Neuronal stem cell (in vitro differentiated cells): ENCODE data around the gene ABHD14A.

Experiments used
- DNase-seq: peaks from one replicate; pipeline ENCODE4 v3.0.0-alpha.2; 2013; ENCODE audit warnings: low spot score
- H2AFZ ChIP-seq: one replicate; pipeline ENCODE4 v1.6.1; 2013; ENCODE audit warnings: mild to moderate bottlenecking, low read length, inconsistent platforms
- H2AK5ac ChIP-seq: 2 replicates; pipeline ENCODE4 v1.6.1; 2013; ENCODE audit warnings: low read depth, mild to moderate bottlenecking, inconsistent platforms, low read length, moderate library complexity, mixed read lengths
- H2BK120ac ChIP-seq: 2 replicates; pipeline ENCODE4 v1.6.1; 2013; ENCODE audit warnings: low read depth, mild to moderate bottlenecking, inconsistent platforms, low read length, moderate library complexity, mixed read lengths
- H2BK12ac ChIP-seq: one replicate; pipeline ENCODE4 v1.6.1; 2013; ENCODE audit warnings: low read length, inconsistent platforms
- H2BK15ac ChIP-seq: 2 replicates; pipeline ENCODE4 v1.6.1; 2013; ENCODE audit warnings: mild to moderate bottlenecking, low read length, inconsistent platforms, mixed read lengths
- H2BK5ac ChIP-seq: one replicate; pipeline ENCODE4 v1.6.1; 2013; ENCODE audit warnings: inconsistent platforms, mild to moderate bottlenecking, low read length, moderate library complexity
- H3K14ac ChIP-seq: one replicate; pipeline ENCODE4 v1.6.1; 2013; ENCODE audit warnings: low read length, inconsistent platforms
- H3K18ac ChIP-seq: 2 replicates; pipeline ENCODE4 v1.6.1; 2013; ENCODE audit warnings: low read length, inconsistent platforms
- H3K23ac ChIP-seq: 2 replicates; pipeline ENCODE4 v1.6.1; 2013; ENCODE audit warnings: low read depth, mild to moderate bottlenecking, mixed read lengths, low read length, inconsistent platforms; ENCODE audit not compliant: poor library complexity
- H3K27ac ChIP-seq: replicated peaks from 3 replicates; pipeline ENCODE4 v1.5.1; 2013; ENCODE audit warnings: low read length, inconsistent platforms
- H3K27me3 ChIP-seq, 3 experiments: 2 replicates each; pipeline ENCODE4 v1.6.1; 2013; ENCODE audit warnings: low read length in 3 of 3, mild to moderate bottlenecking in 2 of 3, inconsistent platforms in 1 of 3, low read depth in 1 of 3, mixed read lengths in 1 of 3, moderate library complexity in 1 of 3; ENCODE audit not compliant: control insufficient read depth in 3 of 3, insufficient read depth in 3 of 3
- H3K36me3 ChIP-seq, 2 donors: replicated peaks in 1 of 2; 2 replicates each; pipeline ENCODE4 v1.6.1; 2013; ENCODE audit warnings: low read length in 2 of 2; ENCODE audit not compliant: control insufficient read depth in 2 of 2, insufficient read depth in 2 of 2
- H3K4ac ChIP-seq: 2 replicates; pipeline ENCODE4 v1.6.1; 2013; ENCODE audit warnings: inconsistent platforms, mild to moderate bottlenecking, low read length, moderate library complexity
- H3K4me1 ChIP-seq, 2 donors: 1 replicate in 1 of 2; 2 replicates in 1 of 2; pipeline ENCODE4 v1.6.1; 2013; ENCODE audit warnings: low read length in 2 of 2, low read depth in 1 of 2; ENCODE audit not compliant: control insufficient read depth in 2 of 2, insufficient read depth in 1 of 2
- H3K4me2 ChIP-seq: one replicate; pipeline ENCODE4 v1.6.1; 2013; ENCODE audit warnings: mild to moderate bottlenecking, low read length, inconsistent platforms; ENCODE audit not compliant: insufficient read depth, poor library complexity, severe bottlenecking
- H3K4me3 ChIP-seq, 2 donors: 2 replicates each; pipeline ENCODE4 v1.5.1; 2013; ENCODE audit warnings: low read length in 2 of 2, mild to moderate bottlenecking in 2 of 2, inconsistent platforms in 1 of 2, moderate library complexity in 1 of 2
- H3K79me1 ChIP-seq: one replicate; pipeline ENCODE4 v1.6.1; 2013; ENCODE audit warnings: low read depth, mild to moderate bottlenecking, inconsistent platforms, low read length, moderate library complexity
- H3K9ac ChIP-seq: one replicate; pipeline ENCODE4 v1.6.1; 2013; ENCODE audit warnings: mild to moderate bottlenecking, low read depth, low read length, inconsistent platforms; ENCODE audit not compliant: poor library complexity
- H3K9me3 ChIP-seq, 2 donors: replicated peaks in 1 of 2; 2 replicates each; pipeline versions ENCODE3 to v1.6.1; 2013; ENCODE audit warnings: low read length in 2 of 2, mild to moderate bottlenecking in 2 of 2, inconsistent platforms in 1 of 2, low read depth in 1 of 2, mixed read lengths in 1 of 2, moderate library complexity in 1 of 2; ENCODE audit not compliant: control insufficient read depth in 2 of 2, insufficient read depth in 1 of 2
- H4K8ac ChIP-seq: one replicate; pipeline ENCODE4 v1.6.1; 2013; ENCODE audit warnings: low read depth, mild to moderate bottlenecking, inconsistent platforms, low read length, moderate library complexity
- H4K91ac ChIP-seq: one replicate; pipeline ENCODE4 v1.6.1; 2013; ENCODE audit warnings: low read length, low read depth, mild to moderate bottlenecking, inconsistent platforms; ENCODE audit not compliant: poor library complexity
- WGBS, 2 donors: extraction: QIAGEN DNeasy Blood & Tissue Kit; methylation state at CpG; one replicate each; pipeline ENCODE4 v1.1.7; 2013; ENCODE audit warnings: missing lambda C conversion rate in 2 of 2, mixed read lengths in 1 of 2; ENCODE audit not compliant: insufficient read length in 2 of 2, insufficient replicate concordance in 1 of 2; ENCODE audit errors: extremely low coverage in 2 of 2; 5-methylcytosine and 5-hydroxymethylcytosine counted together

The ABHD14A gene

DNA sequence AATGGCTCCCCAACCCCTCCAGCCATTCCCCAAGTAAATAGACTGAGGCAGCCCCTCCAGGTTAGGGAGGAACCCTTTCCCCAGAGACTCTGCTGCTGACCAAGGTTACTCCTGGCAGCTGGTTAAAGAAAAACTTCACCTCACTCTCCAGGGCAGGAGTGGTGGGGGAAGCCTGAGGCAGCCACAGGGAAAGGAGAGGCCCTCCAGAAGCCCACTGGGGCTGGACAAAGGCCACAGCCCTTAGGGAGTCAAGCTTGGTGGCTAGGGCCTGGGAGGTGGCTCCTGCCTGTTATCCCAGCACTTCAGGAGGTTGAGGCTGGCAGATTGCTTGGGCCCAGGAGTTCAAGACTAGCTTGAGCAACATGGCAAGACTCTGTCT is 9.4 kb downstream of the ABHD14A start:
- peaks cover 3 to 9% of the 10 kb centered on the region in 2 donors for H3K36me3 ChIP-seq
- H2BK5ac ChIP-seq: peak overlapping the region; percentile 6
- no peak overlapping the region for H3K4me2 ChIP-seq
- no peak overlapping the region for H2AFZ ChIP-seq
- H2BK120ac ChIP-seq: no peak overlapping the region
- H3K27me3 ChIP-seq: no peaks in the 10 kb centered on the region
- no peak overlapping the region for H3K4ac ChIP-seq
- no peak overlapping the region for H3K27ac ChIP-seq
- H3K4me3 ChIP-seq: peak overlapping the region in 1 of 2 donors; percentile 54
- no peak for DNase-seq
- H4K8ac ChIP-seq: no peak overlapping the region
- H3K23ac ChIP-seq: no peak overlapping the region
- no peaks in the 10 kb centered on the region for H3K9me3 ChIP-seq
- peaks cover 13 to 16% of the 10 kb centered on the region in 2 donors for H3K4me1 ChIP-seq
- peak overlapping the region; percentile 70 for H3K9ac ChIP-seq
- H2BK12ac ChIP-seq: no peak overlapping the region
- peaks cover 6% of the 10 kb centered on the region for H3K79me1 ChIP-seq
- peak overlapping the region; percentile 91 for H2BK15ac ChIP-seq
- no peak overlapping the region for H3K14ac ChIP-seq
- peak overlapping the region; percentile 99 for H2AK5ac ChIP-seq
- H3K18ac ChIP-seq: no peak overlapping the region
- H4K91ac ChIP-seq: no peak overlapping the region

DNA sequence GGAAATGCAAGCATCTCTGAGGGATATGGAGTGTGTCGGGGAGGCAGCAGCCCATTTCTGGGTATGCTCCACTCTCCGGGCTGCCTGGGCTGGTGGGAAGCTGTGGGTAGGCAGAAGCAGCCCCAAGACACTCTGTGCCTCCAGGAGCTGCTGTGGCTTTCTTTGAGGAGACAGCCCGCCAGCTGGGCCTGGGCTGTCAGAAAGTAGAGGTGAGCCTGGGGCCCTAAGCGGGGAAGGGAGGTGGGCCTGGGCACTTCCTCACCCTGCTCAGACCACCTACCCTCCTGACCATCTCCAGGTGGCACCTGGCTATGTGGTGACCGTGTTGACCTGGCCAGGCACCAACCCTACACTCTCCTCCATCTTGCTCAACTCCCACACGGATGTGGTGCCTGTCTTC is 10.2 kb downstream of the ABHD14A start:
- H2BK5ac ChIP-seq: no peak overlapping the region
- no peak overlapping the region for H2AK5ac ChIP-seq

DNA sequence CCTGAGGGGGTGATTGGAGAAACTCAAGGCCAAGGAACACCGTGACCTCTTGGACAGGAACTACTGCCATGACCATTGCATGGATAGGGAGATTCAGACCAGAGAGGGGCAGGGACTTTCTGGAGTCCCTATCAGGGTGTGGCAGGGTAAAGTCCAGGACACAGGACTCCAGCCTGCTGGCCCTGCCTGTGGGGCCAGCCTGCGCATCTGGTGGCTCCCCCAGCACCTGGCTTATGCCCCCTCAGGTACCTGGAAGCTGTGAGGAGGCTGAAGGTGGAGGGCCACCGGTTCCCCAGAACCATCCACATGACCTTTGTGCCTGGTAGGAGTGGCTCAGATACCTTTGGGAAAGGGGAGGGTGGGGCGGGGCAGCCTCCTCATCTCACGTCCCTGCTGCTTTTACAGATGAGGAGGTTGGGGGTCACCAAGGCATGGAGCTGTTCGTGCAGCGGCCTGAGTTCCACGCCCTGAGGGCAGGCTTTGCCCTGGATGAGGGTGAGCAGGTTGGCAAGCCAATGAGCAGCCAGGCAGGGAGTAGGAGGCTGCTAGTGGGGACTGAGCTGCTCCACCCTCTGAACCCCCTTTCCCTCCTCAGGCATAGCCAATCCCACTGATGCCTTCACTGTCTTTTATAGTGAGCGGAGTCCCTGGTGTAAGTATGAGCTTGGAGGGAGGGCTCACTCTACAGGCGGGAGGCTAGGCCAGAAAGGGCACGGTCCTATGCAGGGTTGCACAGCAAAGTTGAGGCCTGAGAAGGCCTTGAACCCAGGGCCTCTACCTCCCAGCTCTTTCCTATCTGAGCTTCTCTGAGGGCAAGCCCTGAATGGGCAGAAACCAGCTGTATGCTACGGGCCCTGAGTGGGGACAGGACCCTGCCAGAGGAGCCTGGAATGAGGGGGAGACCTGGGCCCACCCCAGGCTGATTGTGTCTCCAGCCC is 11.4 kb downstream of the ABHD14A start:
- WGBS, 2 donors: no CpG with 5 or more reads among the region's 12 CpGs
- no peak overlapping the region for H3K4ac ChIP-seq
- DNase-seq: no peak

More for the DNA sequence above, 10.2 kb downstream of the ABHD14A start:
- Histone ChIP-seq H3K23ac (no peak overlapping the region), H2AFZ (no peak overlapping the region), H2BK15ac (no peak overlapping the region), H3K4ac (no peak overlapping the region), H3K14ac (no peak overlapping the region), H3K79me1 (peaks cover 8% of the 10 kb centered on the region), H3K4me1 (peaks cover 13 to 16% of the 10 kb centered on the region in 2 donors), H3K27me3 (no peaks in the 10 kb centered on the region), H2BK12ac (peak overlapping the region; percentile 65), H3K27ac (no peak overlapping the region), H3K36me3 (peaks cover 3 to 9% of the 10 kb centered on the region in 2 donors), H3K9me3 (no peaks in the 10 kb centered on the region), H2BK120ac (no peak overlapping the region), H3K18ac (no peak overlapping the region), H3K9ac (no peak overlapping the region), H3K4me3 (no peak overlapping the region), H3K4me2 (no peak overlapping the region), H4K8ac (no peak overlapping the region), H4K91ac (no peak overlapping the region)
- no peak for DNase-seq
- WGBS, 2 donors: no CpG with 5 or more reads among the region's 6 CpGs

DNA sequence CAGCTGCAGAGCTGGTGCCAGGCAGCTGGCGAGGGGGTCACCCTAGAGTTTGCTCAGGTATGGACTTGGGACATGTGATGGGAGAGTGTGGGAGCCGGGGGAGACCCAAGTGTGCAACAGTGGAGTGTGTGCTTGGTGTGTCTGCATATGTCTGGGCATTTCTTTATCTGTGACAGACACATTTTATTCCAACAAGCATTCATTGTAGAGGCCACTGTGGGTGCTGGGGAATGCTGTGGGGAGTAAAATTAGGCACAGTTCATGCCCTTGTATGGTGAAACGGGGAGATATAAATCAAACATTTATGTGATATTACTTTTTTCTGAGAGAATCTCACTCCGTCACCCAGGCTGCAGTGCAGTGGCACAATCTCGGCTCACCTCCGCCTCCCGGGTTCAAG is 12.7 kb downstream of the ABHD14A start:
- Histone ChIP-seq H3K79me1 (peaks cover 14% of the 10 kb centered on the region), H3K18ac (no peak overlapping the region), H2AFZ (no peak overlapping the region), H4K8ac (no peak overlapping the region), H3K14ac (no peak overlapping the region), H2AK5ac (no peak overlapping the region), H3K27ac (no peak overlapping the region), H4K91ac (no peak overlapping the region), H3K36me3 (peaks cover 14% of the 10 kb centered on the region in 2 donors), H3K4me1 (peaks cover 12% of the 10 kb centered on the region in 2 donors), H3K4me3 (no peak overlapping the region), H3K9ac (no peak overlapping the region), H2BK5ac (no peak overlapping the region), H3K23ac (no peak overlapping the region), H2BK15ac (no peak overlapping the region), H2BK120ac (no peak overlapping the region), H2BK12ac (no peak overlapping the region), H3K4ac (no peak overlapping the region), H3K27me3 (no peaks in the 10 kb centered on the region), H3K4me2 (no peak overlapping the region), H3K9me3 (no peaks in the 10 kb centered on the region)
- no CpG with 5 or more reads among the region's 7 CpGs for WGBS, 2 donors
- no peak for DNase-seq

More for the DNA sequence above, 11.4 kb downstream of the ABHD14A start:
- Histone ChIP-seq H3K79me1 (peaks cover 8% of the 10 kb centered on the region), H2BK120ac (no peak overlapping the region), H4K91ac (no peak overlapping the region), H3K4me2 (no peak overlapping the region), H3K4me3 (no peak overlapping the region), H3K27me3 (no peaks in the 10 kb centered on the region), H3K36me3 (peaks cover 1 to 3% of the 10 kb centered on the region in 2 donors), H3K4me1 (peaks cover 13 to 16% of the 10 kb centered on the region in 2 donors), H3K23ac (peak overlapping the region; percentile 48), H3K14ac (no peak overlapping the region), H3K18ac (peak overlapping the region; percentile 8), H2BK12ac (no peak overlapping the region), H3K27ac (no peak overlapping the region), H4K8ac (no peak overlapping the region), H2BK15ac (peak overlapping the region; percentile 25), H3K9ac (no peak overlapping the region), H2AK5ac (peak overlapping the region; percentile 42), H2AFZ (no peak overlapping the region), H3K9me3 (no peaks in the 10 kb centered on the region), H2BK5ac (no peak overlapping the region)
